ENCODE results near the gene FAM229A. TPM values are rescaled to one million over a fixed set of nuclear protein-coding genes. Genes with fewer than 3 reads are reported as not detected.

Gene FAM229A
- total and polyA plus RNA-seq, 2 experiments from 2014 or later = 8.7 to 12.0 TPM

DNA sequence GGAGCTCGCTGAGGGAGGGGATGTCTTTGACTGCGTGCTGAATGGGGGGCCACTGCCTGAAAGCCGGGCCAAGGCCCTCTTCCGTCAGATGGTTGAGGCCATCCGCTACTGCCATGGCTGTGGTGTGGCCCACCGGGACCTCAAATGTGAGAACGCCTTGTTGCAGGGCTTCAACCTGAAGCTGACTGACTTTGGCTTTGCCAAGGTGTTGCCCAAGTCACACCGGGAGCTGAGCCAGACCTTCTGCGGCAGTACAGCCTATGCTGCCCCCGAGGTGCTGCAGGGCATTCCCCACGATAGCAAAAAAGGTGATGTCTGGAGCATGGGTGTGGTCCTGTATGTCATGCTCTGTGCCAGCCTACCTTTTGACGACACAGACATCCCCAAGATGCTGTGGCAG is 1.4 kb upstream of the FAM229A start:
- no peaks in the 10 kb centered on the region for H3K27me3 ChIP-seq
- H3K4me1 ChIP-seq (ENCODE audit: low read depth) = peaks cover 7% of the 10 kb centered on the region
- H3K27ac ChIP-seq = no peak overlapping the region
- H3K4me3 ChIP-seq = no peak overlapping the region
- peaks cover 21% of the 10 kb centered on the region for H3K36me3 ChIP-seq
- no peaks in the 10 kb centered on the region for H3K9me3 ChIP-seq (ENCODE audit: low read depth)
- DNase-seq (ENCODE audit: low read depth in 1 of 2, low spot score in 1 of 2) = no peak
- TF ChIP-seq CTCF (IDR thresholded peaks at IDR 0.05; ENCODE audit: low read depth, low read length) = no peak

- Histone ChIP-seq H3K27me3 (no peaks in the 10 kb centered on the region), H3K36me3 (peaks cover 7% of the 10 kb centered on the region), H3K4me1 (ENCODE audit: low read depth) (peaks cover 7% of the 10 kb centered on the region), H3K27ac (peak overlapping the region; percentile 30), H3K4me3 (peak overlapping the region; percentile 25), H3K9me3 (ENCODE audit: low read depth) (no peaks in the 10 kb centered on the region)
- peak; percentile 61 to 62 for DNase-seq (ENCODE audit: low read depth in 1 of 2, low spot score in 1 of 2)
- peak; percentile 59 for TF ChIP-seq CTCF (IDR thresholded peaks at IDR 0.05; ENCODE audit: low read depth, low read length)
Observed at GRCh38 chr1:32361674-32362473, 411 bp downstream of the FAM229A start.

DNA sequence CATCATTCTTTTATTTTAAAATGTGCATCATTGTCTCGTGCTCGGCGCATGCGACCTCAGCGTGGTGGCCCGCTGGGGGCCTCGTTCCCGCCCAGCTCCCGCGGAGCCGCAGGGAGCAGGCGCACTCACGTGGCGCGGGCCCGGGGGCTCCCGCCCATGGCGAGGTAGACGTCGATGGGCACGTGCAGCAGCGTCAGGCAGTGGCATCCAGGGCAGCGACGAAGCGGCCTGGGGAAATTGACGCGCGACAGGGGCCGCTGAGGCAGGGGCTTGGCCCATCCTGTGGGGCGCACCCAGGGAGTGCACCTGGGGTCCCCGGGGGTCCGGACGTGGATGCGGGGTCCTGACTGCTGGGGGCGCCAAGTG is 994 bp downstream of the FAM229A start:
- Histone ChIP-seq H3K27ac (no peak overlapping the region), H3K36me3 (peaks cover 4% of the 10 kb centered on the region), H3K9me3 (ENCODE audit: low read depth) (no peaks in the 10 kb centered on the region), H3K4me3 (peak overlapping the region; percentile 25), H3K27me3 (no peaks in the 10 kb centered on the region), H3K4me1 (ENCODE audit: low read depth) (peaks cover 7% of the 10 kb centered on the region)
- no peak for TF ChIP-seq CTCF (IDR thresholded peaks at IDR 0.05; ENCODE audit: low read depth, low read length)
- no peak for DNase-seq (ENCODE audit: low read depth in 1 of 2, low spot score in 1 of 2)

- no peaks in the 10 kb centered on the region for H3K27me3 ChIP-seq
- no peak for DNase-seq (ENCODE audit: low read depth in 1 of 2, low spot score in 1 of 2)
- H3K27ac ChIP-seq = no peak overlapping the region
- H3K4me3 ChIP-seq = no peak overlapping the region
- H3K36me3 ChIP-seq = peaks cover under 1% of the 10 kb centered on the region
- no peak for TF ChIP-seq CTCF (IDR thresholded peaks at IDR 0.05; ENCODE audit: low read depth, low read length)
- H3K9me3 ChIP-seq (ENCODE audit: low read depth) = no peaks in the 10 kb centered on the region
- H3K4me1 ChIP-seq (ENCODE audit: low read depth) = peaks cover 16% of the 10 kb centered on the region
Observed at GRCh38 chr1:32358435-32358834, 3.9 kb downstream of the FAM229A start.

DNA sequence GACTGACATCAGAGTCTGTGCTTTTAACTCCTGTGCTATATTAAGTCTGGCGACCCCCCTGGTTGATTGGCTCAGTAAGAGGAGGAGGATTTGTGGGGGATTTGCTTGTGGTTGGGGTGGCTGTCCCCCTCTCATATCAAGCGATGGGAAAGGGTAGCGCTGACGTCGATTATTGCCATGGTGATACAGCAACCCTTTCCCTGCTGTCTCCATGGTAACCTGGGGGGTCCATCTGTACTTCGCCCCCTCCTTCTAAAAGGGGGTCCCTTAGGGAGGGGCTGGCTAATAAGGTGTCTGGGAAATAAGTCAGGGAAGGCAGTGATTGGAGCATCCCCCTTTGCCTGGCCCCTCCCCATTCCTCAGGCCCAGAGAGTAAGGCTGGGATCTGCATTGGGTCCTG is 4.7 kb downstream of the FAM229A start:
- H3K36me3 ChIP-seq = no peaks in the 10 kb centered on the region
- TF ChIP-seq CTCF (IDR thresholded peaks at IDR 0.05; ENCODE audit: low read depth, low read length) = no peak
- H3K9me3 ChIP-seq (ENCODE audit: low read depth) = no peaks in the 10 kb centered on the region
- H3K27me3 ChIP-seq = no peaks in the 10 kb centered on the region
- H3K27ac ChIP-seq = no peak overlapping the region
- no peak overlapping the region for H3K4me3 ChIP-seq
- no peak for DNase-seq (ENCODE audit: low read depth in 1 of 2, low spot score in 1 of 2)
- H3K4me1 ChIP-seq (ENCODE audit: low read depth) = peaks cover 23% of the 10 kb centered on the region

All from cardiac muscle cell (in vitro differentiated cells and primary cell).